Lung (tissue), 12 donors: Measurements from ENCODE around the gene MR1. TPM values are rescaled to one million over a fixed set of nuclear protein-coding genes. Genes with fewer than 3 reads are reported as not detected.

Experiments
- ATAC-seq: fragments of 200-7000 bp; cut with Tn5 transposase; one replicate; pipeline ENCODE4 v1.9.1; 2020; ENCODE audit warnings: moderate number of reproducible peaks; ENCODE audit not compliant: insufficient read depth, low FRiP score
- DNase-seq, 3 donors: peaks; one replicate each; pipeline ENCODE4 v3.0.0-alpha.2; 2013 to 2017
- H3K27ac ChIP-seq, 2 donors: one replicate each; pipeline ENCODE4 v1.5.1; 2013; ENCODE audit warnings: mild to moderate bottlenecking in 2 of 2, moderate library complexity in 2 of 2, control low read depth in 1 of 2, inconsistent platforms in 1 of 2, low read depth in 1 of 2, low read length in 1 of 2
- H3K27me3 ChIP-seq, 3 donors: one replicate each; pipeline ENCODE4 v1.5.1; 2013; ENCODE audit warnings: low read length in 2 of 3; ENCODE audit not compliant: control insufficient read depth in 3 of 3, insufficient read depth in 3 of 3
- H3K36me3 ChIP-seq, 4 donors: one replicate each; pipeline ENCODE4 v1.5.1; 2013; ENCODE audit warnings: low read length in 4 of 4, mild to moderate bottlenecking in 1 of 4, moderate library complexity in 1 of 4; ENCODE audit not compliant: control insufficient read depth in 4 of 4, insufficient read depth in 4 of 4
- H3K4me1 ChIP-seq, 5 donors: one replicate each; pipeline ENCODE4 v1.5.1; 2013; ENCODE audit warnings: low read length in 5 of 5, mild to moderate bottlenecking in 2 of 5, moderate library complexity in 1 of 5; ENCODE audit not compliant: control insufficient read depth in 5 of 5, insufficient read depth in 5 of 5
- H3K4me3 ChIP-seq: one replicate; pipeline ENCODE4 v1.5.1; 2013; ENCODE audit warnings: mild to moderate bottlenecking, control low read depth, moderate library complexity
- H3K9ac ChIP-seq, 2 donors: one replicate each; pipeline ENCODE4 v1.5.1; 2013; ENCODE audit warnings: low read length in 2 of 2, control low read depth in 1 of 2; ENCODE audit not compliant: insufficient read depth in 1 of 2
- H3K9me3 ChIP-seq, 4 donors: one replicate each; pipeline ENCODE4 v1.5.1; 2013; ENCODE audit warnings: low read length in 3 of 4, mild to moderate bottlenecking in 1 of 4, moderate library complexity in 1 of 4; ENCODE audit not compliant: control insufficient read depth in 4 of 4, insufficient read depth in 3 of 4
- CTCF ChIP-seq: IDR thresholded peaks from 2 replicates; pipeline ENCODE4 v1.5.1; 2012; ENCODE audit warnings: mild to moderate bottlenecking; ENCODE audit errors: control extremely low read depth, extremely low read depth
- WGBS, 2 donors: extraction: QIAGEN DNeasy Blood & Tissue Kit; methylation state at CpG; one replicate each; pipeline ENCODE4 v1.1.7; 2013; 5-methylcytosine and 5-hydroxymethylcytosine counted together
- polyA plus RNA-seq, 2 donors: library from polyadenylated mRNA; stranded (reverse); fragments of 200-250 nt; gene quantifications; one replicate each; pipeline ENCODE4 v1.2.1, GENCODE V29; 2013
- total RNA-seq, 2 donors: library from RNA; depleted of rRNA in 1 of 2; stranded (reverse); fragments of >200 nt in 1 of 2; gene quantifications; one replicate each; pipeline ENCODE4 v1.2.1, GENCODE V29; 2014 to 2021
- donor health status: control.
- donor health status: control.
- donor health status: Bipolar disorder and iron deficiency.
- donor health status: healthy.
- donor health status: DM: yes; HTN: yes; CAD: no.

Gene MR1
- total and polyA plus RNA-seq, 4 donors = 8.1 to 31.0 (median 23.9) TPM

GRCh38 chr1:181097242-181097641 is 63.5 kb downstream of the MR1 start:
- no peak overlapping the region for H3K4me3 ChIP-seq
- H3K9me3 ChIP-seq = no peaks in the 10 kb centered on the region
- ATAC-seq = no peak
- no peak for TF ChIP-seq CTCF
- 83 to 94% methylated on average over 7 of the region's 7 CpGs for WGBS, 2 donors
- peaks cover 0 to 6% (median 0%) of the 10 kb centered on the region in 4 donors for H3K36me3 ChIP-seq
- no peak overlapping the region for H3K27ac ChIP-seq
- H3K27me3 ChIP-seq = no peaks in the 10 kb centered on the region
- no peak for DNase-seq
- H3K4me1 ChIP-seq = peaks cover 22 to 38% (median 27%) of the 10 kb centered on the region in 5 donors
- no peak overlapping the region for H3K9ac ChIP-seq

DNA sequence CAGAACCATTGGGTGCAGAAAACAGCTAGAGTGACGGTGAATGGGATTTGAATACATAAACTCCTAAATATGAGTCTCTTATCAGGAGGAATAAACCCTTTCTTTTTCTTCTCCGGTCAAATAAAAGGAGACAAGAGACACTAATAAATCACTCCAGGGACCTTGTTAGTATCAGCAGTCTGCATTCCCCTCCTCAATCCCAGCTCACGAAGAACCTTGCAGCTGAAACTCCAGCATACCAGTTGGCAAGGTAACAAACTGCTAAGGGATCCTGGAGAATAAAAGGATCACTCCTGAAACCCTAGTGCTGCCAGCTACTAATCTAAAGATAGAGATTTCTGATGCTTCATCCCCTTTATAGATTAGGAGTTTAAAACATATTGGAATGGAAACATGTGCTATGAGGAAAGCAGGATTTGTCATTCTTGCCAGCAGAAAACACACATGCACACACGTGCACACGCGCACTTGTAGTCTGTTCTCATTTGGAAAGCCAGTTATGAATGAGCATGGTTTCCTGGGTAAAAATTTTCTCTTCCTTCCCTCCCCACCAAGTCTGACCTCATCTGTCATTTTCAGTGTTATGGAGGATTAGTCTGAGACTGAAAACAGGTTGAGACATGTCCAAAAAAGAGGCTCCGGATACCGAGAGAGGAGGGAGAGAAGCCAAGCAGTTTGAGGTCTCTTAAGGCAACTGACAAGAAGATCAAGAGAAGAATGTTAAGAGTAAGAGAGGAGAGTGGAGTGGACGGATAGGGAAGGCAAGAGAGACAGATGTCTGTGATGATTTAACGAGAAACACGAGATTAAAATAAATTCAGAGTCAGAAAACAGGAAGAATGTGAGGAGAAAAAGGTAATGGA is 65.6 kb downstream of the MR1 start:
- ATAC-seq (no peak), DNase-seq (peak in 1 of 3 donors; percentile 24)
- no peak for TF ChIP-seq CTCF
- Histone ChIP-seq H3K9ac (no peak overlapping the region), H3K36me3 (no peaks in the 10 kb centered on the region), H3K4me1 (peaks cover 15 to 48% (median 27%) of the 10 kb centered on the region in 5 donors), H3K27ac (no peak overlapping the region), H3K27me3 (no peaks in the 10 kb centered on the region), H3K4me3 (no peak overlapping the region), H3K9me3 (no peaks in the 10 kb centered on the region)
- WGBS, 2 donors = 31 to 35% methylated on average over 10 to 11 of the region's 11 CpGs

DNA sequence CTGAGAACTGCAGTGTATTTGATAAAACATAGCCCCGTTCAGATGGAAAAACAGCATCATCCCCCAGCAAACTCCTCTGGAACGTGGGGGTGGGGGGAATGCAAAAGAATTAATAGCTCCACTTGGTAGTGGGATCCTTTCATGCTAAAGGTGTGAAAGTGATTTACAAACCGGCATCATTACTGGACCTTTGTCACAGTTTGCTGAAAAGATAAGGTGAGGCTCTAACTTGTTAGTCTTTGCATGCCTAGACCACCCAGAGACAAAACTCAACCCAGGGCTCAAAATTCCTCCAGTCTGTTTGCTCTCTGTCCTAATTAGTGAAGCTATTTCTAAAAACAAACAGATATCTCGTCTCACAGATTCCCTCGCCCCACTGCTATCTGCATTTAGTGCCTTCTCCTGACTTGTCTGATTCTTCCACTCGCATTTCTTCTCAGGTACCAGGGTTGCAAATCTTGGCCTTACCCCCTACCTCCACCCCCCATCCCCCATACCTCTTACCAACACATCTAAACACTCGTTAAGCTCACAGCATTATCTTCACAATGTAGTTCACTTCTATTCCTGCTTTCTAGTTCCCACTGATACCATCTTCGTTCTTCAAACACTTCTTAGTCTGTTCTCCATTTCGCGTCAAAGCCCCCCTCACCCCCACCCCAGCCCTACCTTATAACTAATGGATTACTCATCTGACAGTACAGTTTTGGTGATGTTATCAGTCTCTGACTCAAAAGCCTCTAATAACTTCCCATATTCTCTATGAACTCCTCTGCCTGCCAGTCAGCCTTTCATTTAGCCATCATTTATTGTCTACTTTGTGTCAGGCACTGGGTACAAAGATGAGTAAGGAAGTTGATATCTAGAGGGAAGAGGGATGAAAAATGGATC is 66.5 kb downstream of the MR1 start:
- Histone ChIP-seq H3K4me3 (no peak overlapping the region), H3K27ac (no peak overlapping the region), H3K4me1 (peaks cover 8 to 50% (median 24%) of the 10 kb centered on the region in 5 donors), H3K9ac (no peak overlapping the region), H3K27me3 (no peaks in the 10 kb centered on the region), H3K9me3 (no peaks in the 10 kb centered on the region), H3K36me3 (no peaks in the 10 kb centered on the region)
- WGBS, 2 donors = 70 to 73% methylated on average over 10 of the region's 10 CpGs
- ATAC-seq (no peak), DNase-seq (peak in 1 of 3 donors; percentile 23)
- no peak for TF ChIP-seq CTCF
